ENCODE measurements around the gene LRP8. TPM values are rescaled to one million over a fixed set of nuclear protein-coding genes. Genes with fewer than 3 reads are reported as not detected.

LRP8 gene
- total and polyA plus RNA-seq, 2 experiments from 2014 or later, result 2.4 to 2.7 TPM

- Histone ChIP-seq H3K9me2 (replicated peaks; ENCODE audit: insufficient read depth) (no peaks in the 10 kb centered on the region), H4K20me1 (ENCODE audit: insufficient read depth, poor library complexity, severe bottlenecking) (no peaks in the 10 kb centered on the region), H3K4me3 (no peak overlapping the region), H3K4me1 (ENCODE audit: insufficient read depth) (peaks cover 8% of the 10 kb centered on the region), H3K27me3 (no peaks in the 10 kb centered on the region), H3K4me2 (no peak overlapping the region), H3K79me2 (peaks cover 8% of the 10 kb centered on the region), H2AFZ (no peak overlapping the region), H3K9me3 (ENCODE audit: low read depth) (no peaks in the 10 kb centered on the region), H3K36me3 (replicated peaks; ENCODE audit: insufficient read depth, low read depth) (no peaks in the 10 kb centered on the region), H3K27ac (no peak overlapping the region)
- DNase-seq (ENCODE audit: low spot score), result no peak
- 85% methylated on average over 4 of the region's 4 CpGs for WGBS (ENCODE audit: low lambda C conversion rate, missing lambda C conversion rate)
- no peak for TF ChIP-seq EZH2phosphoT487 (IDR thresholded peaks at IDR 0.05; ENCODE audit: low read depth, severe bottlenecking, unreplicated experiment)
- TF ChIP-seq EZH2 (IDR thresholded peaks at IDR 0.05; ENCODE audit: borderline replicate concordance), result no peak
- no peak for TF ChIP-seq CTCF (IDR thresholded peaks at IDR 0.05; ENCODE audit: poor library complexity)
Measured at GRCh38 chr1:53242381-53242780, 85.5 kb downstream of the LRP8 start.

GRCh38 chr1:53241828-53242227, 86.0 kb downstream of the LRP8 start:
- Histone ChIP-seq H3K4me1 (ENCODE audit: insufficient read depth) (peaks cover 14% of the 10 kb centered on the region), H3K79me2 (peaks cover 13% of the 10 kb centered on the region), H4K20me1 (ENCODE audit: insufficient read depth, poor library complexity, severe bottlenecking) (no peaks in the 10 kb centered on the region), H3K36me3 (replicated peaks; ENCODE audit: insufficient read depth, low read depth) (no peaks in the 10 kb centered on the region), H3K27ac (no peak overlapping the region), H3K4me2 (no peak overlapping the region), H3K27me3 (no peaks in the 10 kb centered on the region), H3K4me3 (no peak overlapping the region), H2AFZ (no peak overlapping the region), H3K9me3 (ENCODE audit: low read depth) (no peaks in the 10 kb centered on the region), H3K9me2 (replicated peaks; ENCODE audit: insufficient read depth) (no peaks in the 10 kb centered on the region)
- WGBS (ENCODE audit: low lambda C conversion rate, missing lambda C conversion rate), result 95% methylated on average over 2 of the region's 2 CpGs
- no peak for DNase-seq (ENCODE audit: low spot score)
- TF ChIP-seq CTCF (IDR thresholded peaks at IDR 0.05; ENCODE audit: poor library complexity), result no peak
- no peak for TF ChIP-seq EZH2phosphoT487 (IDR thresholded peaks at IDR 0.05; ENCODE audit: low read depth, severe bottlenecking, unreplicated experiment)
- no peak for TF ChIP-seq EZH2 (IDR thresholded peaks at IDR 0.05; ENCODE audit: borderline replicate concordance)

GRCh38 chr1:53238197-53239155, 89.4 kb downstream of the LRP8 start, which contains the start of gene MAGOH:
MAGOH (minus strand) TSS chr1:53238518; CDS start chr1:53238448, 70 bp downstream.
- peak within 1 kb of the TSS; percentile 88 for H3K4me2 ChIP-seq

More at GRCh38 chr1:53238197-53239155, 89.4 kb downstream of the LRP8 start, which contains the start of gene MAGOH:
- H3K4me3 ChIP-seq, result peak within 1 kb of the TSS; percentile 63
- H3K9me2 ChIP-seq (replicated peaks; ENCODE audit: insufficient read depth), result no peaks in the 10 kb centered on the region
- peak within 1 kb of the TSS; percentile 82 for H3K27ac ChIP-seq
- H3K79me2 ChIP-seq, result peaks cover 30% of the 10 kb centered on the region
- H3K27me3 ChIP-seq, result no peaks in the 10 kb centered on the region
- DNase-seq (ENCODE audit: low spot score), result peak; percentile 97
- TF ChIP-seq EZH2phosphoT487 (IDR thresholded peaks at IDR 0.05; ENCODE audit: low read depth, severe bottlenecking, unreplicated experiment) (no peak), CTCF (IDR thresholded peaks at IDR 0.05; ENCODE audit: poor library complexity) (no peak), EZH2 (IDR thresholded peaks at IDR 0.05; ENCODE audit: borderline replicate concordance) (no peak)
- H4K20me1 ChIP-seq (ENCODE audit: insufficient read depth, poor library complexity, severe bottlenecking), result no peaks in the 10 kb centered on the region
- peaks cover 17% of the 10 kb centered on the region for H3K4me1 ChIP-seq (ENCODE audit: insufficient read depth)
- H3K9me3 ChIP-seq (ENCODE audit: low read depth), result no peaks in the 10 kb centered on the region
- no peaks in the 10 kb centered on the region for H3K36me3 ChIP-seq (replicated peaks; ENCODE audit: insufficient read depth, low read depth)
- H2AFZ ChIP-seq, result peak within 1 kb of the TSS; percentile 80
- 6% methylated on average over 64 of the region's 64 CpGs for WGBS (ENCODE audit: low lambda C conversion rate, missing lambda C conversion rate)

Measured in hepatocyte (in vitro differentiated cells).